GM19023 (cell line): ENCODE results near the gene KNDC1.

Source experiments
- ATAC-seq: cut with Tn5 transposase; IDR thresholded peaks from one replicate; pipeline ENCODE4 v1.9.1; 2021; ENCODE audit warnings: mild to moderate bottlenecking, moderate library complexity; ENCODE audit not compliant: unreplicated experiment

KNDC1 gene

GRCh38 chr10:133237588-133238465, 77.8 kb downstream of the KNDC1 start, which contains the start of gene VENTX:
Gene VENTX (plus strand): TSS chr10:133237855. CDS start chr10:133237915, 60 bp downstream.
- no peak for ATAC-seq

GRCh38 chr10:133238466-133238804, 78.4 kb downstream of the KNDC1 start:
- ATAC-seq: no peak

GRCh38 chr10:133239990-133240389, 80.0 kb downstream of the KNDC1 start:
- no peak for ATAC-seq

- peak; percentile 49 for ATAC-seq
Observed at GRCh38 chr10:133241501-133242205, 81.6 kb downstream of the KNDC1 start.

GRCh38 chr10:133242611-133243356, 82.8 kb downstream of the KNDC1 start:
- ATAC-seq: no peak

GRCh38 chr10:133243593-133243992, 83.6 kb downstream of the KNDC1 start:
- ATAC-seq: no peak

- no peak for ATAC-seq
Observed at GRCh38 chr10:133245439-133246235, 85.6 kb downstream of the KNDC1 start.

- no peak for ATAC-seq
Observed at GRCh38 chr10:133246236-133246626, 86.2 kb downstream of the KNDC1 start.

GRCh38 chr10:133247681-133248333, 87.8 kb downstream of the KNDC1 start:
- no peak for ATAC-seq

- ATAC-seq: no peak
Observed at GRCh38 chr10:133248334-133248715, 88.3 kb downstream of the KNDC1 start.

GRCh38 chr10:133249094-133249780, 89.2 kb downstream of the KNDC1 start:
- no peak for ATAC-seq

- no peak for ATAC-seq
Observed at GRCh38 chr10:133249975-133250754, 90.1 kb downstream of the KNDC1 start.

- no peak for ATAC-seq
Observed at GRCh38 chr10:133251388-133252222, 91.6 kb downstream of the KNDC1 start.

- ATAC-seq: no peak
Observed at GRCh38 chr10:133252223-133252552, 92.2 kb downstream of the KNDC1 start.

- no peak for ATAC-seq
Observed at GRCh38 chr10:133253361-133253955, 93.4 kb downstream of the KNDC1 start.

GRCh38 chr10:133254421-133255120, 94.6 kb downstream of the KNDC1 start:
- no peak for ATAC-seq

GRCh38 chr10:133255323-133255722, 95.3 kb downstream of the KNDC1 start:
- no peak for ATAC-seq
